Activated naive CD8-positive, alpha-beta T cell treated with anti-CD3 and anti-CD28 coated beads for 36 hours (primary cell): ENCODE results near the gene ADAMTS17. TPM values are rescaled to one million over a fixed set of nuclear protein-coding genes. Genes with fewer than 3 reads are reported as not detected.

ENCODE experiments used
- DNase-seq: peaks from one replicate; pipeline ENCODE4 v3.0.0; 2021
- H3K27ac Mint-ChIP-seq: one replicate; pipeline ENCODE4 v1.8.0; 2022; ENCODE audit warnings: mild to moderate bottlenecking, moderate library complexity, mixed read lengths
- H3K27me3 Mint-ChIP-seq: one replicate; pipeline ENCODE4 v1.8.0; 2022; ENCODE audit warnings: mild to moderate bottlenecking, mixed read lengths
- H3K36me3 Mint-ChIP-seq: one replicate; pipeline ENCODE4 v1.8.0; 2021; ENCODE audit warnings: mild to moderate bottlenecking, mixed read lengths
- H3K4me1 Mint-ChIP-seq: one replicate; pipeline ENCODE4 v1.8.0; 2021; ENCODE audit warnings: mixed read lengths
- H3K4me3 Mint-ChIP-seq: one replicate; pipeline ENCODE4 v1.8.0; 2022; ENCODE audit warnings: mild to moderate bottlenecking, moderate library complexity, mixed read lengths
- H3K9me3 Mint-ChIP-seq: one replicate; pipeline ENCODE4 v1.8.0; 2022; ENCODE audit warnings: mixed read lengths
- total RNA-seq, 2 experiments: library from RNA; stranded (reverse); gene quantifications; one replicate each; pipeline ENCODE4 v1.2.3, GENCODE V29; 2021

Gene ADAMTS17
- total RNA-seq, 2 experiments from 2014 or later: 2.5 to 3.6 TPM

GRCh38 chr15:100279849-100280248 is 61.9 kb downstream of the ADAMTS17 start:
- H3K27ac Mint-ChIP-seq: no peak overlapping the region

DNA sequence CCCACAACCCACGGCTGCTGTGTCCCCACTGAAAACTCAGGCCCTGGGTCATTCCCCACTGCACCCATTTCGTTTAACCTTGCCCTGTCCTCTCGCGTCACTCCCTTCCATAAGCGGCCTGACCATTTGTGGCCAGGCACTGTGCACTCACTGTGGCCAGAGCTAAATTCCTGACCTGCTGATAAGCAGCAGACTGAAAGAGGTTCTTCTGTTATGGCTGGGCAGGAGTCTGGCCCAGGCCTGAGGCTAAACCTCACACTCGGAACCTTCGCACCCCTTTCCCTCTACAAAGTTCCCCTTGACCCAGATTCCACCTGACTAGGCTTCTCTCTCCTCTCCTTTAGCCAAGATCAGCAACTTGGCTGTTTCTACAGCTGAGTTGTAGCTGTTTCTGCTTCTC is 62.3 kb downstream of the ADAMTS17 start:
- Mint-ChIP-seq H3K27me3 (no peaks in the 10 kb centered on the region), H3K36me3 (peaks cover 5% of the 10 kb centered on the region), H3K27ac (no peak overlapping the region), H3K4me3 (no peak overlapping the region), H3K9me3 (no peaks in the 10 kb centered on the region), H3K4me1 (no peaks in the 10 kb centered on the region)
- DNase-seq: no peak

More at GRCh38 chr15:100279849-100280248, 61.9 kb downstream of the ADAMTS17 start:
- H3K36me3 Mint-ChIP-seq: peaks cover 4% of the 10 kb centered on the region
- H3K4me3 Mint-ChIP-seq: no peak overlapping the region
- no peaks in the 10 kb centered on the region for H3K27me3 Mint-ChIP-seq
- DNase-seq: no peak
- no peaks in the 10 kb centered on the region for H3K4me1 Mint-ChIP-seq
- H3K9me3 Mint-ChIP-seq: no peaks in the 10 kb centered on the region

DNA sequence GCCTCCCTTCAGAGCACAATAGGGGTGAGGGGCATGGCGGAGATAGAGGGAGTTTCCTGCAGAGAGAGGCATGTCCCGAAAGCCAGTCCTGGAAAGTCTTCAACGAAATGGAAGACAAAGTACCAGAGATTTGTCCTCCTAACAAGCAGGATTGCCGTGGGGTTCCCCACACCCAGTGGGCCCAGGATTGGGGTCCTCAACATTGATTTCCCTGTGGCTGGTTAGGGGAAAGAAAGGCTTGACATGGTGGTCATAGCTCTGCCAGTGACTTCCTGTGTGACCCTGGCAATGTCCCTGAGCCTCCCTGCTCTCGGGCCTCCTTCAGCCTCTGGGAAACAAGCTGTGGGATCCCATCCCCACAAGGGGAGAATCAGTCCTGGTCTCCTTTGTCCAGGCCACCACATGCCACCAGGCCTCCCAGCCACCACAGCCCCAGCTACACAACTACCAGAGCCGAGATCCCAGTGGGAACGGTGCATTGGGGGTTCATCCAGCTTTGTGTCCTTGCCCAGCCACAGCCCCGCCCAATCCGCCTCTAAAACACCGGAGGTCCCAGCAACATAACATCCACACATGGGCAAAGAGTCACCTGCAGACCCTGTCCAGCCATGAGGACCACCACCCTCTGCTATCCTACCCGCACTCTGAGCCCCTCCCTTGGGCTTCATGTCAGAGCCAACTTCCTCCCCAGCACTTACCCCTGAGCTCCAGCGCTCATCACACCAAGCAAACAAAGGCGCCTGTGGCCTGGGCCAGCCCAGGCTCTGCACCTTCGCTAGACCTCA is 63.0 kb downstream of the ADAMTS17 start:
- H3K4me3 Mint-ChIP-seq: no peak overlapping the region

DNA sequence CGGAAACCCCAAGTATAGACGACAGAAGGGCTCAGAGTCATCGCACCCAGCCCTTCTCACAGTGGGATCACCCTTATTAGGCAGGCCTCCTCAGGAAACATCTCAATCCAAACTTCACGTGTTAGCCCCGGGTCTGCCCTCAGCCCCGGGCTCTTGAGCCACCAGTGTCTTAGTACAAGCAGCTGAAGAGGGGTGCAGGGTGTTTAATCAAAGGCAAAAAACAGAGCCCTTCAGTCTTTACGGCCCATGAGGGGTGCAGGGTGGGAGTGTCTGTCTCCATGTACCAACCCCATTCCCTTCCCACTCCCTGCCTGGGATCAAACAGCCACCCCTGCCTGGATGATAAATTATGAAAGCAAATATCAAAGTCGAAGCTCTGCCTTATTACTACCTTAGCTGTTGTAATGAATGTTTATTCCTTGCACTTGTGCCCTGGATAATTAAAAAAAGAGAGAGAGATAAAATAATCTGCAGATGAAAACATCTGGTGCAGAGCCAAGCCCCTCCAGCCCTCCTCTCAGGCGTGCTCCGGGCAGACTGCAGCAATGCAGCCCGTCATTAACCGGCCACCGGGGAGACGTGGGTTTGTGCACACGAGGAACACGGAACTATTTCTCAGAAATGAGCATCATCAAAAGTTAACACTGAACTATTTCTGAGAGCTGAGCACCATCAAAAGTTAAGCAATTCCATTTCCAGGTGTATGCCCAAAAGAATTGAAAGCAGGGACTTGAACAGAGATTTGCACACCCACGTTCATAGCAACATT is 64.5 kb downstream of the ADAMTS17 start:
- peaks cover 19% of the 10 kb centered on the region for H3K9me3 Mint-ChIP-seq
- peaks cover 16% of the 10 kb centered on the region for H3K36me3 Mint-ChIP-seq
- no peaks in the 10 kb centered on the region for H3K4me1 Mint-ChIP-seq
- DNase-seq: no peak
- H3K4me3 Mint-ChIP-seq: no peak overlapping the region
- no peak overlapping the region for H3K27ac Mint-ChIP-seq
- no peaks in the 10 kb centered on the region for H3K27me3 Mint-ChIP-seq

More for the DNA sequence above, 63.0 kb downstream of the ADAMTS17 start:
- no peaks in the 10 kb centered on the region for H3K4me1 Mint-ChIP-seq
- H3K27ac Mint-ChIP-seq: no peak overlapping the region
- H3K27me3 Mint-ChIP-seq: no peaks in the 10 kb centered on the region
- peaks cover 4% of the 10 kb centered on the region for H3K9me3 Mint-ChIP-seq
- no peak for DNase-seq
- peaks cover 9% of the 10 kb centered on the region for H3K36me3 Mint-ChIP-seq

GRCh38 chr15:100276506-100276905 is 65.3 kb downstream of the ADAMTS17 start:
- H3K27me3 Mint-ChIP-seq: no peaks in the 10 kb centered on the region
- H3K4me1 Mint-ChIP-seq: no peaks in the 10 kb centered on the region
- peaks cover 25% of the 10 kb centered on the region for H3K9me3 Mint-ChIP-seq
- H3K4me3 Mint-ChIP-seq: no peak overlapping the region
- H3K27ac Mint-ChIP-seq: no peak overlapping the region
- peaks cover 21% of the 10 kb centered on the region for H3K36me3 Mint-ChIP-seq
- no peak for DNase-seq

DNA sequence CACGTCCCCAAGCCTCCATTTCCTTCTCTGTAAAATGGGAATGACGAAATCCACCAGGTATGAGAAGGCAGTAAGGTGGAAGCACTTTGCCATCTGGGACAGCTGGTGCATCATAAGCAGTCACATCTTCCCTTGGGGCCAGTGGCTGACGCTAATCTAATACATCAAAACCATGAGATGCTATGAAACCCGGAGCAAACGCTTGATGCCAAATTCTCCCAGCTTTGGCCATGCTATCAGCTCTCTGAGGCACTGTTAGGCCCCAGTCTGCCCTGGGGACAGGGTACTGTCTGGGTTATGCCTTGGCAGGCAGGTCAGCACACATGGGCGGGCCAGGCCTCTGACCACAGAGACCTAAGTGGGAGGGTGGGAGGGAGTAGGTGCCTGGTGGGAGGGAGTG is 66.1 kb downstream of the ADAMTS17 start:
- no peak overlapping the region for H3K4me3 Mint-ChIP-seq
- H3K4me1 Mint-ChIP-seq: no peaks in the 10 kb centered on the region
- H3K27ac Mint-ChIP-seq: no peak overlapping the region
- H3K9me3 Mint-ChIP-seq: peaks cover 30% of the 10 kb centered on the region
- H3K36me3 Mint-ChIP-seq: peaks cover 22% of the 10 kb centered on the region
- H3K27me3 Mint-ChIP-seq: no peaks in the 10 kb centered on the region
- DNase-seq: no peak

DNA sequence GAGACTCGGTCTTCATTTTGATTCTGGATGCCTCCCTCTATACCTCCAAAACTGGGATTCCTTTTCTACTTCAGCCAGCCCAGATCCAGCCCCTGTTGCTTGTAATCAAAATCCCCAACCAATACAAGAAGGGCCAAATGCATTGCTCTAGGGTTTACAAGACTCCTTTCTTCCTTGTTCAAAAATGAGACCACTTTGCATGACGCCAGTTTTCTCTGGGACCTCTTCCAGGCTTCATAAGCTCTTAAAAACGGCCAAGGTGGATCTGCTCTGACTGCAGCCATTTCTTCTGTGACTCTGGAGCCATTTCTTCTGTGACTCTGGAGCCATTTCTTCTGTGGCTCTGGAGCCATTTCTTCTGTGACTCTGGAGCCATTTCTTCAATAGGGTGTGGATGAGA is 71.9 kb downstream of the ADAMTS17 start:
- peaks cover 35% of the 10 kb centered on the region for H3K9me3 Mint-ChIP-seq
- no peaks in the 10 kb centered on the region for H3K4me1 Mint-ChIP-seq
- DNase-seq: no peak
- no peak overlapping the region for H3K4me3 Mint-ChIP-seq
- H3K36me3 Mint-ChIP-seq: peaks cover 20% of the 10 kb centered on the region
- H3K27ac Mint-ChIP-seq: no peak overlapping the region
- H3K27me3 Mint-ChIP-seq: no peaks in the 10 kb centered on the region

GRCh38 chr15:100266166-100266565 is 75.6 kb downstream of the ADAMTS17 start:
- no peak for DNase-seq
- Mint-ChIP-seq H3K4me1 (no peaks in the 10 kb centered on the region), H3K4me3 (no peak overlapping the region), H3K36me3 (peaks cover 4% of the 10 kb centered on the region), H3K27me3 (no peaks in the 10 kb centered on the region), H3K27ac (no peak overlapping the region), H3K9me3 (peaks cover 10% of the 10 kb centered on the region)

GRCh38 chr15:100265641-100266035 is 76.1 kb downstream of the ADAMTS17 start:
- H3K27me3 Mint-ChIP-seq: no peaks in the 10 kb centered on the region
- H3K36me3 Mint-ChIP-seq: peaks cover 4% of the 10 kb centered on the region
- H3K4me1 Mint-ChIP-seq: no peaks in the 10 kb centered on the region
- no peak overlapping the region for H3K4me3 Mint-ChIP-seq
- H3K9me3 Mint-ChIP-seq: peaks cover 6% of the 10 kb centered on the region
- DNase-seq: no peak
- no peak overlapping the region for H3K27ac Mint-ChIP-seq

DNA sequence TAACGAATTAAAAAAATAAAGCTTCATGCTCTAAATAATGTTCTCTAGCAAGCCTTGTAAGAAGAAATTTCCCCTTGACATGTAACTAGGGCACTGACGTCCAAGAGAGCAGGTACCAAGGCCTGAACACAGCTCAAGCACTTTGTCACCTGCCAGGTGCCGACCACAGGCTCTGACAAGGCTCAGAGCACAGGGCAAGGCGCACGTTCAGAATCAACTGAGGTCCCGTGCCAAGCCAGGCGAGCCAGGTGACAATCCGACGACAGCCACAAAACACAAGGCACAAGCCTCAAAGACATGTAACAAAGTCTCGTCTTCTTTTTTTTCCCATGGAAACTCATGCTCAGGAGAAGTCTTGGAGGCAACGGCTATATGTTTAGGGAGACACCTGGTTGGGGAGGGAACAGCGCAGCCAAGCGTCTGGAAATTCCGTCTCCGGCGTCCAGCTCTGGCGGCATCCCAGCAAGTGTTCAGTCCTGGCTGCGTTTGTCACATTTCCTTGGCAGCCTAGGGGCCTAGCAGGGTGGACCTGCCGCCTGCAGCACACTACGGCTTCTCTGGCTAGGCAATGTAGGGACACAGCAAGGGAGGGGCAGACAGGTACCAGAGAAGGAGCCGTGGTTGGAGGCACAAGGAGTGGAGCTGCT is 76.7 kb downstream of the ADAMTS17 start:
- Mint-ChIP-seq H3K27ac (no peak overlapping the region), H3K4me1 (no peaks in the 10 kb centered on the region), H3K36me3 (peaks cover 4% of the 10 kb centered on the region), H3K9me3 (peaks cover 6% of the 10 kb centered on the region), H3K4me3 (no peak overlapping the region), H3K27me3 (no peaks in the 10 kb centered on the region)
- DNase-seq: no peak

DNA sequence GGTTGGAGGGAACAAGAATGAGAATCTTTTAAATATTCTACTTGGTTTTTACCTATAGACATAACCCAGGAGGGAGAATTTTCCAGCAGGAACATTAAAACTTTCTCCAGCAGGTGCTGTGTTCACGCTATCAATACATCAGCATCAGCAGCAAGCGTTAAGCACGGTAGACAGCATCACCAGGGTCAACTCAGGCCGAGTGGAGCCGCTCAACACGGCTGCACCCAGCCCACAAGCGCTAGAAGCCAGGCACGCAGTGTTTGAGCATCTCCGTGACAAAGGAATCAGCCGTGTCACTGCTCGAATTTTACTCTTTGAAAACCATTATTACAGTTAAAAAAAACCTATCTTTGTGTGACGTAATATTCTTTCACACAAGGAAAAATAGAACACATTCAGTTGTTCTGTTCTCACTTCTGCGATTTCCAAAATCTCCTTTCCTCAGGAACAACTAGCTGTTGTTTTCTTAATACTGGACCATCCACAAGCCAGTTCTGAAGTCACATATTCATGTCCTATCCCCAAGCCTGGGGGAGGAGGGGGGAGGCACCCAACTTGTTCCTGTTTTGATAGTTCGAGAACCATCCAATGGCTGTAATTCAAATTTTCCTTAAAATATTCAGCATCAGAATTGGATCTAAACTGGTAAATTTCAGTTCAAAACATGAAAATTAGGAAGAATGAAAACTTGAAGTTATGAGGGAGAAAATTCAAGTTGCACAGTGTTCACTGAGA is 77.9 kb downstream of the ADAMTS17 start:
- Mint-ChIP-seq H3K4me1 (no peaks in the 10 kb centered on the region), H3K27ac (no peak overlapping the region), H3K27me3 (no peaks in the 10 kb centered on the region), H3K4me3 (no peak overlapping the region), H3K9me3 (peaks cover under 1% of the 10 kb centered on the region), H3K36me3 (peaks cover 2% of the 10 kb centered on the region)
- no peak for DNase-seq

DNA sequence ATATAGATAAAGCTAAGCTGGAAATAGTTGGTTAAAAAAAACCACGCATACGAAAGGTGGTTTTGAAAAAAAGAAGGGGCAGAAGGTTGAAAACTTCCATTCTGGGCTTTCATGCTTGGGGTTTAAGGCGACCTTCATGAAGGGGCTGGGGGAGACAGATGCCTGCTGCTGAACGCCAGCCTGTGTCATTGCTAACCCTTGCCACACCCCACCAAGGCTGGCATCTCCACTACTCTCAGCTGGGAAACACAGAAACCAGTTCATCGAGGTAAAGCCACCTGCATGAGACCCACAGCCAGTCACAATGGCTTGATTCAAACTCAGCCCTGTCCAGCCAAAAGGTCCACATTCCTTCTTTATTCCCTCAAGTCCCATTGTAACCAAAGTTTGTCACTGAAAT is 78.7 kb downstream of the ADAMTS17 start:
- no peak overlapping the region for H3K4me3 Mint-ChIP-seq

DNA sequence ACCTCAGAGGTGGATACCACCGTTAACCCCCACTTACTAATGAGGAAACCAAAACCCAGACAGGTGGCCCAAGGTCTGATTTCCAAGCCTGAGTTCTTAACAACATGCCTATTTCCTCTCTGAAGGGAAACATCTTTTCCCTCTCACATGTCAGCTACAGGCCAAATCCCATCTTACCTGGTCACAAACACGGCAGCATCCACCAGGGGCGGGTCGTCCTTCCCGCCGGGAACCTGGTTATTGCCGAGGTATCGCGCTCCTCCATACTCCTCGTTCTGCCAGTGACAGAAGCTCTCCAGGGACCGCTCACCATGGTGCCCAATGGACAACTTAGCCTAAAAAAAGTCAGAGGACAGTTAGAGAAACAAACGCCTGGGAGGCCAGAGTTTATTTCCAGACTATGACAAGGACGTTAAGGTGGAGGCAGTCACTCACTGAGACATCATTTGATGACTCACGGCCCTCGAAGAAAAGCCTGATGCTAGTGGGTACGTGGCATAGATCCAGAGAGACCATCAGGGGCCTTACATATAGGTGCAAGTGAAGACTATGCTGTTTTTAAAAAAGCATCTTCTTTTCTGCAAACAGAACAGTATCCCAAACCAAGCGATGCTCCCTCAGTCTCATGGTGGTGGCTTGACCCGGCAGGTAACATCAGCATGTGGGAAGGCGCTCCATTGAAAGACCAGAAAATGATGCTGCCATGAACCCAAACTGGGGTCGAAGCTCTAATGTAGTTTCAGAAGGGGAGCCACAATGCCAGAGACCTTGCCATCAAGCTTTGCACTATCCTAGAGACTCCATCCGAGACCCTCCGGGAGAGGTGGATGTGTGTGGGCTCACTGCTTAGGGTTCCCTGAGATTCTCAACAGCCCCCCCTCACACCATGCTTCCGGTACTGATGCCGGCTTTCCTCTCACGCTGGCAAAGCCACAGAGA is 80.2 kb downstream of the ADAMTS17 start:
- Mint-ChIP-seq H3K27me3 (no peaks in the 10 kb centered on the region), H3K9me3 (no peaks in the 10 kb centered on the region), H3K36me3 (peaks cover 10% of the 10 kb centered on the region)

More for the DNA sequence above, 78.7 kb downstream of the ADAMTS17 start:
- Mint-ChIP-seq H3K36me3 (peaks cover 5% of the 10 kb centered on the region), H3K27ac (no peak overlapping the region), H3K27me3 (no peaks in the 10 kb centered on the region), H3K9me3 (no peaks in the 10 kb centered on the region), H3K4me1 (no peaks in the 10 kb centered on the region)
- no peak for DNase-seq

GRCh38 chr15:100259266-100259665 is 82.5 kb downstream of the ADAMTS17 start:
- Mint-ChIP-seq H3K36me3 (peaks cover 10% of the 10 kb centered on the region), H3K27me3 (no peaks in the 10 kb centered on the region), H3K9me3 (no peaks in the 10 kb centered on the region), H3K27ac (no peak overlapping the region), H3K4me1 (no peaks in the 10 kb centered on the region), H3K4me3 (no peak overlapping the region)
- no peak for DNase-seq

More for the DNA sequence above, 80.2 kb downstream of the ADAMTS17 start:
- Mint-ChIP-seq H3K27ac (no peak overlapping the region), H3K4me3 (no peak overlapping the region), H3K4me1 (no peaks in the 10 kb centered on the region)
- no peak for DNase-seq
